Stimulated activated CD8-positive, alpha-beta memory T cell treated with anti-CD3 and anti-CD28 coated beads, Interleukin-4, amount 100 ng/mL, for 48 hours (primary cell): ENCODE data around the gene GATA6.

Experiments used
- DNase-seq: peaks from one replicate; pipeline ENCODE4 v3.0.0-alpha.2; 2020

The GATA6 gene

DNA sequence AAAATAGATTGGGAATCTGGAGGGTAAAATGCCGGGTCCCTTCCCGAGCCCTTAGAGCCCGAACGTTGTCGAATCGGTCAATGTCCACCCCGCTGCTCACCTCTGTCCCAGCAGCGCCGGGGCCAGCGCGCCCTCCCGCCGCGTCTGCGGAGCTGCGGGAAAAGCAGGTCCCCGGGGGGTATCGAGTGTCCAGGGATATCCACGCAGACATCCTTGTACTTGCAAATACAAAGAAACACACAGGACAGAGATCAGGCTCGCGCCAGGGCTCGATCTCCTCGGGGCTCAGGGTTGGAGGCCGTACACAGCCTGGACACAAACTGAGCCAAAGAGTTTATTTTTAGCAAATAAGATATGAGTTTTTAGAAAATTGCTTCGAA is 2.3 kb upstream of the GATA6 start:
- no peak for DNase-seq

GRCh38 chr18:22167471-22168241 is 1.7 kb upstream of the GATA6 start:
- DNase-seq = no peak

- peak; percentile 45 for DNase-seq
These were observed 948 bp upstream of the GATA6 start for GRCh38 chr18:22168360-22168921.

DNA sequence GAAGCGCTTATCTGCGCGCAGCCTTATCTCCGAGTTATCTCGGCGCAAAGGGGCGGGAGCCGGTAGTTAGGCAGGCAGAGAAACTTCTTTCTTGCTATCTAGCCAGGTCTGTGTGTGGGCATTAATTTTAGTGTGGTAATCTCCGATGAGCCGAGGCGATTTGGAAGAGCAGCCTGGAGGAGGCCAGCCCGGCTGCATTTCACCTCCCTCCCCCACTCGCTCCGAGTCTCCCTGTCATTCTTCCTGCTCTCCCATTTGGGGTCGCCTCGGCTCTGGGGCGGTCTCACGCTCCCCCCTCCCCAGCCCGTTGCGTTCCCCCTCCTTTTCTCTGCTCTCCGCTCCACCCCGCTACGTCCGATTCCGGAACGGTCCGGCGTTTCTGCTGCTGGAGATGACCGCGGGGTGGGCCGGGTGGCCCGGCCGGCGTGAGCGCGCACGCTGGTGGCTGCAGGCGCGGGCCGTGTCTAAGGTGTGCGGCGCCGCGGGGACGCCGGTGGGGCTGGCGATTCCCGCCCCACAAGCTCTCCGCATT is 566 bp downstream of the GATA6 start:
- DNase-seq = no peak

DNA sequence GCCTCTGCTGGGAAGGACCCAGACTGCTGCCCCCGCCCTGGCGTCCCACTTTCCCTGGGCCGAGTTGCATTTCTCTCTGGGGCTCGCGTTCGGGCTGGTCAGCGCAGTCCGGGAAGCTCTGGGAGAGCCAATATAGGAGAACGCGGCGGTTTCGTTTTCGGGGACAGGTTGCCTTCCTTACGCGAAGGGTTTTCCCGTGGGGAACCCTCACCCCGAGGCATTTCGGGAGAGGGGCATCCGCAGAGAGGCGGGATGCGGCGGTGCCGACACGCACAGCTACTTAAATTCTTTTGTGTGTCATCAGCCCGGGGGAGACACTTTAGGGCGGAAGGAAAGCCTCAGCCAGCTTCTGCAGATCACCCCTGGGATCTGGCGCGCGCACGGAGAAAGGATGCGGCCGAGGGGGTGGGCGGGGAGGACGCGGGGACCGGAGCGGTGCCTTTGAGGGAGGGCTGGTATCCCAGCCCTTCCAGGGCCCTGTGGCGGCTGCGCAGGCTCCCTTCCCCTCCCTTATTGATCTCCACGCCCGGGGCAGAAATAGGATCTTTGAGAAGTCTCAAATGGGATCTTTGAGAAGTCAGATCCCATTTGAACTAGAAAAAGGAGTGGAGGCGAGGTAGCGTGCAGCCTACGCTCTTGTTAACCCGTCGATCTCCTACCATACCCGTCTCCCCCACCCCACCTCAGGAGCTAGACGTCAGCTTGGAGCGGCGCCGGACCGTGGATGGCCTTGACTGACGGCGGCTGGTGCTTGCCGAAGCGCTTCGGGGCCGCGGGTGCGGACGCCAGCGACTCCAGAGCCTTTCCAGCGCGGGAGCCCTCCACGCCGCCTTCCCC is 1.2 kb downstream of the GATA6 start:
- no peak for DNase-seq

GRCh38 chr18:22171258-22172119 is 2.1 kb downstream of the GATA6 start:
- DNase-seq = no peak

GRCh38 chr18:22172120-22172582 is 2.8 kb downstream of the GATA6 start:
- no peak for DNase-seq

- DNase-seq = no peak
These were observed 3.2 kb downstream of the GATA6 start for GRCh38 chr18:22172594-22173049.

DNA sequence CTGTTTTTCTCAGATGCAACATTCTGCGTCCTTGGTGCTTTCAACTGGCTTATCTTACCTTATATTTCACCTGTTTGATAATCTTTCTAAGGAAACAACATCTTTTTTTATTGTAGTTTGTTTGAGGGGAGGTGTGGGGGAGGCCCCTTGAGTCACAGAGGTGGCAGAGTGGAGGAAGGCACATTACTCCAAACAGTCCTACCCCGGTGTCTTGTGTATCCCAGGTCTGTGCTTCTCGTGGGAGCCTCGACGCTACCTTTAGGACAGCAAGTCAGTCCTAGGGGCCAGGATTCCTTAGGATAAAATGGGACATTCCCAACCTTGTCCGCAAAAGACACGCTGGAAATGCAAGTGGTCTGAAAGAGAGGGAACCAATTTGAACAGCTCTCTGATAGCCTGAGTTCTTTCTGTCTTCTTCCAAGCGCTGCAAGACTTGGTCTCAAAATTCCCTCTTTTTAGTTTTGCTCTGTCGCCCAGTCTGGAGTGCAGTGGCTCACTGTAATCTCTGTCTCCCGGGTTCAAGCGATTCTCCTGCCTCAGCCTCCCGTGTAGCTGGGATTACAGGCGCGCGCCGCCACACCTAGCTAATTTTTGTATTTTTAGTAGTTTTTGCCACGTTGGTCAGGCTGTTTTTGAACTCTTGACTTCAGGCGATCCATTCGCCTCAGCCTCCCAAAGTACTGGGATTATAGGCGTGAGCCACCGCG is 4.0 kb downstream of the GATA6 start:
- DNase-seq = no peak

- DNase-seq = no peak
These were observed 4.5 kb downstream of the GATA6 start for GRCh38 chr18:22173928-22174301.

GRCh38 chr18:22174341-22175145 is 5.2 kb downstream of the GATA6 start:
- no peak for DNase-seq

GRCh38 chr18:22175346-22175745 is 6.0 kb downstream of the GATA6 start:
- DNase-seq = no peak

DNA sequence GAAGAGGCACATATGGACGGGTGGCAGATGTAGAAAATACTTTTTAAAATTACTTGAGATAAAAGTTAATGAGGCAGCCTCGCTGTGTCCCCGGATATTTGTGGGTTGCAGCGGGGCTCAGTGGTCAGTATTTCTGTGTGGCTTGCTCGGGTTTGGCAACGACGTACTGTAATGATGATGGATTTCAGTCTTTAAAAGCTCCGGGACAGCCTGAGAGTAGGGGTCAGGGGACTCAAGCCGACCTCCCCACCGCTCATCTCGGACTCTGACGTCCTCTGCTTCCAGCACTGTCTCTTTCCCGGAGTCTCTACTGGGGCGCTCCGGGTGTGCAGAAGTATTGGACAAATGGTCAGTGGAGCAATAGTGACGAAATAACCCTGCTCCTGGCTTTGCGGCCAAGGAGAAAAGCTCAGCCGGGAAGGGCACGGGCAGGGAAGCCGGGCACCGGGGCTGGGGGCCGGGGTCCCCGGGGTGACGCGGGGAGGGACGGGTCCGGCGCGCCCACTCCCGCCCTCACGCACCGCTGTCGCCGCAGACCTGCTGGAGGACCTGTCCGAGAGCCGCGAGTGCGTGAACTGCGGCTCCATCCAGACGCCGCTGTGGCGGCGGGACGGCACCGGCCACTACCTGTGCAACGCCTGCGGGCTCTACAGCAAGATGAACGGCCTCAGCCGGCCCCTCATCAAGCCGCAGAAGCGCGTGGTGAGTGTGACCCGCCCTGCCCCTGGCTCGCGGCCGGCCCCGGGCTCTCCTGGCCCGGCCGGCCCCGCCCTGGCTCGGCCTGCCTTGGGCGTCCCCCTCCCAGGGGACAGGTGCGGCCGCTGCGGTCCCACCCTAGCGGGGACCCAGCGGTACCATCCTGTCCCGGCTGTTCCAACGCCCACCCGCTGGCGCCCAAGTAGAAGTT is 7.3 kb downstream of the GATA6 start:
- no peak for DNase-seq

- DNase-seq = no peak
These were observed 8.0 kb downstream of the GATA6 start for GRCh38 chr18:22177327-22177871.

- no peak for DNase-seq
These were observed 9.8 kb downstream of the GATA6 start for GRCh38 chr18:22179174-22179573.

DNA sequence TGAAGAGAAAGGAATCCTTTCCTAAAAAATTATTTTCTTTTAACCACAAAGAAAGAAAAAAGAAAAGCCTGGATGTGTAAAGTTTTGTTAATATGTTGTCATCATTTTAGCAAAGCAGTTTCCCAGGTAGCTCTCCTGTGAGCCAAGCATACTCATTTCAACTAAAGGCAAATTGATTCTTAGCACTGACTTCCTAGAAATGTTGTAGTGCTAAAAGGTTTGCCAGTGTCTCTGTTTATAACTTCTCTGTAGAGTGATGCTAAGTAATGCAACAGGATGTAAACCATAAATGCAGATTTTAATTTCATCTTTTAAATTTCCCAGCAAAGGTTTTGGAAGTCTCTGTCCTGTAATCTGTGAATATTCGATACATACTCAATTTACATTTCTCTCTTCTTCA is 10.2 kb downstream of the GATA6 start:
- DNase-seq = no peak

- no peak for DNase-seq
These were observed 11.3 kb downstream of the GATA6 start for GRCh38 chr18:22180722-22181121.

GRCh38 chr18:22182884-22183697 is 13.7 kb downstream of the GATA6 start:
- no peak for DNase-seq
